Stimulated activated naive CD8-positive, alpha-beta T cell treated with anti-CD3 and anti-CD28 coated beads, Interleukin-15, Interleukin-2, amounts not matched to agents 100 ng/mL and 50 ng/mL, for 24 hours (primary cell): ENCODE measurements around the gene CKB.

ENCODE experiments used
- H3K27ac Mint-ChIP-seq: one replicate; pipeline ENCODE4 v1.8.0; 2021; ENCODE audit warnings: mild to moderate bottlenecking, mixed read lengths
- H3K27me3 Mint-ChIP-seq: one replicate; pipeline ENCODE4 v1.8.0; 2021; ENCODE audit warnings: mixed read lengths
- H3K36me3 Mint-ChIP-seq: one replicate; pipeline ENCODE4 v1.8.0; 2021; ENCODE audit warnings: low read depth, mixed read lengths
- H3K4me1 Mint-ChIP-seq: one replicate; pipeline ENCODE4 v1.8.0; 2021; ENCODE audit warnings: low read depth, mixed read lengths
- H3K4me3 Mint-ChIP-seq: one replicate; pipeline ENCODE4 v1.8.0; 2021; ENCODE audit warnings: mild to moderate bottlenecking, mixed read lengths
- H3K9me3 Mint-ChIP-seq: one replicate; pipeline ENCODE4 v1.8.0; 2021; ENCODE audit warnings: mixed read lengths

Gene CKB

GRCh38 chr14:103483600-103483999 is 39.0 kb downstream of the CKB start:
- Mint-ChIP-seq H3K27ac (no peak overlapping the region), H3K36me3 (peaks cover 45% of the 10 kb centered on the region), H3K27me3 (no peaks in the 10 kb centered on the region), H3K9me3 (no peaks in the 10 kb centered on the region), H3K4me1 (peaks cover 15% of the 10 kb centered on the region), H3K4me3 (no peak overlapping the region)

GRCh38 chr14:103480595-103480994 is 42.0 kb downstream of the CKB start:
- Mint-ChIP-seq H3K9me3 (no peaks in the 10 kb centered on the region), H3K27ac (peak overlapping the region; percentile 37), H3K4me1 (peaks cover 15% of the 10 kb centered on the region), H3K36me3 (peaks cover 59% of the 10 kb centered on the region), H3K27me3 (no peaks in the 10 kb centered on the region), H3K4me3 (no peak overlapping the region)

DNA sequence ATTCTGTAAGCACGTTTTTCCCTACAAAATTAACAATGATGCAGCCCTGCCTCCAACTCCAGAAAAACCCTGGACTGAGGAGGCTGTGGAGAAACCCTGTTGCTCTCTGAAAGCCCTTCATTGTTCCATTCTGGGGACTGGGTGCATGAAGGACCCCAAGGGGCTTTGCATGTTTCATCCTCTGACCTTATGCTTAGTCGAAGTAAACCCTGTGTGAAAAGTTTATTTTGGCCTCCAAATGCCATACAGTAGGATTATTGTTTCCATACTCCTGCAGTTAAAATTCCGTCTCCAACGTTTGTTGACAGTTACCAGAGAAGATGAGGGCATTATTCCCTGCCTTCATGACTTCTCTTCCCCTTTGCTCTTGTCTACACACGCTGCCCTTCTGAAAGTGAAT is 46.0 kb downstream of the CKB start:
- H3K4me3 Mint-ChIP-seq = no peak overlapping the region
- no peak overlapping the region for H3K27ac Mint-ChIP-seq
- H3K9me3 Mint-ChIP-seq = no peaks in the 10 kb centered on the region
- no peaks in the 10 kb centered on the region for H3K27me3 Mint-ChIP-seq
- peaks cover 63% of the 10 kb centered on the region for H3K36me3 Mint-ChIP-seq
- peaks cover 15% of the 10 kb centered on the region for H3K4me1 Mint-ChIP-seq

DNA sequence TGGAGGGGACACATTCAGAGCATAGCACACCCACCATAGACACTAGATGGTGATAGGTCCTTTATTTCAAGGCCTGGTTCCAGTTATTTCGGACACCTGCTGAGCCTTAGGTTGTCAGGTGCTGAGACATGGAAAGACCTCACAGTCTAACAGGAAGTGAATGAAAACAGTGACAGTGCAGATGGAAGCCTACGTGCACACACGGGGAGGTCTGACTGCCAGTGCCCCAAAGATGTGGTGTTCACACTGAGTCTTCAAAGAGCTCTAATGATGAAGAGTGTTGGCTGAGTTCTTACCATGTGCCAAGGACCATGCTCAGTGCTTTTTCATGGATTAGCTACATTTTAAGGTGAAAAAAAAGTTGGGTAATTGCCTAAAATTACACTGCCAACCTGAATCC is 46.6 kb downstream of the CKB start:
- H3K4me3 Mint-ChIP-seq = no peak overlapping the region
- H3K27me3 Mint-ChIP-seq = no peaks in the 10 kb centered on the region
- peak overlapping the region; percentile 38 for H3K27ac Mint-ChIP-seq
- peaks cover 11% of the 10 kb centered on the region for H3K4me1 Mint-ChIP-seq
- peaks cover 61% of the 10 kb centered on the region for H3K36me3 Mint-ChIP-seq
- no peaks in the 10 kb centered on the region for H3K9me3 Mint-ChIP-seq

DNA sequence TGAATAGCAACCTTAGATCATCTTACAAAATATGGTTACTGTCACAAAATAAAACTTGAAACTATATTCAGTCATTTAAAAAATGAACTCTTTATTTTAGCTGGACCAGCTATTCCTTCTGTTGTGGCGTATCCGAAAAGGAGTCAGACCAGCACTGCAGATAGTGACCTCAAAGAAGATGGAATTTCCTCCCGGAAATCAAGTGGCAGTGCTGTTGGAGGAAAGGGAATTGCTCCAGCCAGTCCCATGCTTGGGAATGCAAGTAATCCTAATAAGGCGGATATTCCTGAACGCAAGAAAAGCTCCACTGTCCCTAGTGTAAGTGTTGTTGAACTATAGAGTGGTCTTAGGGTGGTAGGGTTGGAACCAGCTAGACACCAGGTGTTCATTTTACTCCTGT is 47.7 kb downstream of the CKB start:
- H3K27me3 Mint-ChIP-seq = no peaks in the 10 kb centered on the region
- no peaks in the 10 kb centered on the region for H3K4me1 Mint-ChIP-seq
- no peak overlapping the region for H3K27ac Mint-ChIP-seq
- H3K36me3 Mint-ChIP-seq = peaks cover 60% of the 10 kb centered on the region
- H3K9me3 Mint-ChIP-seq = no peaks in the 10 kb centered on the region
- H3K4me3 Mint-ChIP-seq = no peak overlapping the region

DNA sequence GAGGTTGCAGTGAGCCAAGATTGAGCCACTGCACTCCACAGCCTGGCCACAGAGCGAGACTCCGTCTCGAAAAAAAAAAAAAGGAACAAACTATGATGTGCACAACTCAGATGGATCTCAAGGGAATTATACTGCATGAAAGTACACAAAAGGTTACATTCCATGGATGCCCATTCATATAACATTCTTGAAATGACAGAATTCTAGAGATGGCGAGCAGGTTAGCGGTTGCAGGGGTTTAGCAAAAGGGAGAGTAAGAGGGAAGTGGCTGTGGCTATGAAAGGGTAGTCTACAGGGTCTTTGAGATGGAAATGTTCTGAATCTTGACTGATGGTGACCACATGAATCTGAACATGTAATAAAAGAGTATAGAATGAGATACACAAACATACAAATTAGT is 49.7 kb downstream of the CKB start:
- H3K27me3 Mint-ChIP-seq = no peaks in the 10 kb centered on the region
- no peak overlapping the region for H3K4me3 Mint-ChIP-seq
- H3K27ac Mint-ChIP-seq = peak overlapping the region; percentile 55
- no peaks in the 10 kb centered on the region for H3K4me1 Mint-ChIP-seq
- H3K9me3 Mint-ChIP-seq = no peaks in the 10 kb centered on the region
- H3K36me3 Mint-ChIP-seq = peaks cover 53% of the 10 kb centered on the region
